ENCODE data around the gene MCC.

The MCC gene

DNA sequence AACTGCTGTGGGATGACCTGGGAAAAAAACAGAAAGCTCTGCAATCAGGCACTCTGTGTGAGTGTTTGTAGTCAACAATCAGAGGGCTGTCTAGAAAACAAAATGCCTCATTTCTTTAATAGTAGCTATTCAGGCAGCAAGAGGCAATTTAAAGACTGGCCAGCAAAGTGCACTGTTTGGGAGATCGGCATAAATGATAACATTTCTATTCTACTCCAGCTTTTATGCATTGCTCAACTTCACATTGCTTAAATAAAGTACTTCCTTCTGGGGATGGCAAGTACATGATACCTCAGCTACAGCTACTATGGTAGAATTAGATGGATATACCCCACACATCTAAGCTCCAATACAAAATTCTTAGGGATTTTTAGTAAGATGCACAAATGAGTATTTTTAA, 318.5 kb downstream of the MCC start:
- DNase-seq (ENCODE audit: low spot score in 2 of 2) = no peak
- Mint-ChIP-seq H3K36me3 (ENCODE audit: insufficient read depth) (no peaks in the 10 kb centered on the region), H3K27ac (ENCODE audit: low read depth) (no peak overlapping the region), H3K4me3 (no peak overlapping the region), H3K4me1 (no peaks in the 10 kb centered on the region), H3K27me3 (peaks cover 66% of the 10 kb centered on the region), H3K9me3 (no peaks in the 10 kb centered on the region)
- no peak for ATAC-seq (replicated peaks; ENCODE audit: extremely low read depth, poor library complexity, severe bottlenecking)

DNA sequence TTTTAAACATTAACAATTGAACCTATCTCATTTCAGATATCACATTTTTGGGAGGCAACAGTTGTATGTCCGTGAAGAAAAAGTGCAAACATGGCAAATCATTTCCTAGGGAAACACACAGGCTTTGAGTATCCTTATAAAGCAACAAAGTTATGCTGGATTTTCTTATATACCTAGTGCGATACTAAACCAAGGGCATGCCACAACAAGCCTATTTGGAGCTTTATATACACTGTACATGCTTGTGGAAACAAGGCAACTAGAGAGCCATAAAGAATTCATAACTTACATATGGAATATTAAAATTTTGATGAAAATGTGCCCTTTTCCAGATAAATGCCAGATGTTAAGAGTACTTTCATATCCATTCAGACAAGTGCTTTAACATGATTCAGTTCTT, 320.3 kb downstream of the MCC start:
- no peak overlapping the region for H3K4me3 Mint-ChIP-seq
- ATAC-seq (replicated peaks; ENCODE audit: extremely low read depth, poor library complexity, severe bottlenecking) (no peak), DNase-seq (ENCODE audit: low spot score in 2 of 2) (no peak)
- peaks cover 72% of the 10 kb centered on the region for H3K27me3 Mint-ChIP-seq
- no peaks in the 10 kb centered on the region for H3K36me3 Mint-ChIP-seq (ENCODE audit: insufficient read depth)
- H3K27ac Mint-ChIP-seq (ENCODE audit: low read depth) = no peak overlapping the region
- no peaks in the 10 kb centered on the region for H3K9me3 Mint-ChIP-seq
- peaks cover under 1% of the 10 kb centered on the region for H3K4me1 Mint-ChIP-seq

DNA sequence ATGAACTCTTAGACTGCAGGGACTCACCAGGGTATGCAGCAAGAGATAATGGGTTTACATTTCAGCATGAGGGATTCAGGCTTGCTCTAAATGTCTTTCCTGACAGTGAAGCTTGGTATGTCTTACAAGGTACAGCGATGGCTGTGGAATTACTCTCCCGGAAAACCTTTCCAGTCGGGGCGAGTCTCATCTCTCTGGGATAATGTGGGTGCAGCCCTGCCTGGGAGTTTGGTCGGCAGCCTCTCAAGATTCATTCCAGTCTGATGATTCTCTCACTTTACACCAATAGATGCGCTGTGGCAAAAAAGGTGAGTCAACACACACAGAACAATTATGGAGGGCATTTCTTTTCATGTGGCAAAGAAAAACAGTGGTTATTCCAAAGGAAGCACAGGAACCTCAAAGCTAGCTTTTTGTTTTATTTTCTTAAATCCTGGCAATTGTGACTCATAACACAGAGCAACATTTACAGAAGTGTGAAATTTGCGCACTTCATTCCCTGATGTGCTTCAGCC, 321.3 kb downstream of the MCC start:
- peaks cover 5% of the 10 kb centered on the region for H3K4me1 Mint-ChIP-seq
- H3K4me3 Mint-ChIP-seq = no peak overlapping the region
- no peak for DNase-seq (ENCODE audit: low spot score in 2 of 2)
- H3K36me3 Mint-ChIP-seq (ENCODE audit: insufficient read depth) = no peaks in the 10 kb centered on the region
- ATAC-seq (replicated peaks; ENCODE audit: extremely low read depth, poor library complexity, severe bottlenecking) = no peak
- no peak overlapping the region for H3K27ac Mint-ChIP-seq (ENCODE audit: low read depth)
- H3K27me3 Mint-ChIP-seq = peaks cover 68% of the 10 kb centered on the region
- no peaks in the 10 kb centered on the region for H3K9me3 Mint-ChIP-seq

DNA sequence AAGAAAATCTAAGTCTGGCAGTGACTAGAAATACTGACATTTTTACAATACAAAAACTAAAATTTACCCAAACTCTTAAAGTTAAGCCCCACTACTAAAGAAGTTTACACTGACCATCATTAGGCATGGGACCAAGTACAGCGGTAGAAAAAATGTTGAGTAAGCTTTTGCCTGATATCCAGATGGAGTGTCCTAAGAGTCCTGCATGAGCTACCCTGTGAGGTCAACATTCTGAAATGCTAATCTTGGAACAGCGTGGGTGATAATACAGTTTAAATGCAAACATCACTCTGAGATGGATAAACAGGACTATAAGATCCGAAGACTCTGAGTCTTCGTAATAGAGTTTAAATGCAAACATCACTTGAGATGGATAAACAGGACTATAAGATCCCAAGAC, 322.0 kb downstream of the MCC start:
- Mint-ChIP-seq H3K4me3 (no peak overlapping the region), H3K27ac (ENCODE audit: low read depth) (no peak overlapping the region), H3K9me3 (no peaks in the 10 kb centered on the region), H3K27me3 (peaks cover 63% of the 10 kb centered on the region), H3K36me3 (ENCODE audit: insufficient read depth) (no peaks in the 10 kb centered on the region), H3K4me1 (peaks cover 5% of the 10 kb centered on the region)
- ATAC-seq (replicated peaks; ENCODE audit: extremely low read depth, poor library complexity, severe bottlenecking) = no peak
- DNase-seq (ENCODE audit: low spot score in 2 of 2) = no peak

DNA sequence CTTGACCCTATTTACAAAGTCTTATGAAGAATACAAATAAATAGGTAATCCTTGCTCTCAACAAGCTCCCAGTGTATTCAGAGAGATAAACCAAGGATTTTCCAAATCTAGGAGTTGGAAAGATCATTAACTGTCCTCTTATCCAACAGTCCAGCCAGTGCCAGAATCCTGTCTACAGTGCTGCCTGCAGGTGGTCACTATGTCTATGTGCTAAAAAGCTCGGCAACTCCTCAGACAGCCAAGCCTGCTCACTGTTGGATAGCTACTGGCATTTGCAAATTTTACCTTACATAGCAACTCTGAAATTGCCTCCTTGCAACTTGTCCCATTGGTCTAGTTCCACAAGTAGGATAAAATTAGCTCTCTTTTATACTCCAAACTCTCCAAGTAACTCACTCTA, 324.2 kb downstream of the MCC start:
- ATAC-seq (replicated peaks; ENCODE audit: extremely low read depth, poor library complexity, severe bottlenecking) (no peak), DNase-seq (ENCODE audit: low spot score in 2 of 2) (no peak)
- H3K4me3 Mint-ChIP-seq = no peak overlapping the region
- no peaks in the 10 kb centered on the region for H3K36me3 Mint-ChIP-seq (ENCODE audit: insufficient read depth)
- no peak overlapping the region for H3K27ac Mint-ChIP-seq (ENCODE audit: low read depth)
- peaks cover 47% of the 10 kb centered on the region for H3K27me3 Mint-ChIP-seq
- H3K9me3 Mint-ChIP-seq = no peaks in the 10 kb centered on the region
- peaks cover 5% of the 10 kb centered on the region for H3K4me1 Mint-ChIP-seq

DNA sequence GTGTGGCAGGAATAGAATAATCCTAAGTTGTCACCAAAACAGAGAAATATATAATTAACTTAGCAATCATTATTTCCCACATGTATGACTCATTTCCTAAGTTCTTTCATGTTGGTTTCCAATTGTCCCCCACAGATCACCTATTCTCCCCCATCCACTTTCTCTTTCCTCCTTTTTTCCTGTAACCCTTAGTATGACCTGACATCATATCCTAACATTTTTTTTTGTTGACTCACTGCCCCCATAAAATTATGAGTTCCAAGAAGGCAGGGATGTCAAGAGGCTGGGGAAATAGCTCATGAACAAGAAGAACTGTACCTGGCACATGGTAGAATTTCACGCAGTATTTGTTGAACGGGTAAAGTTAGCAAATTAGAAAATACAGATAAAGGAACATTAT, 324.9 kb downstream of the MCC start:
- Mint-ChIP-seq H3K36me3 (ENCODE audit: insufficient read depth) (no peaks in the 10 kb centered on the region), H3K4me1 (peaks cover 5% of the 10 kb centered on the region), H3K9me3 (no peaks in the 10 kb centered on the region), H3K27me3 (peaks cover 40% of the 10 kb centered on the region), H3K4me3 (no peak overlapping the region), H3K27ac (ENCODE audit: low read depth) (no peak overlapping the region)
- ATAC-seq (replicated peaks; ENCODE audit: extremely low read depth, poor library complexity, severe bottlenecking) (no peak), DNase-seq (ENCODE audit: low spot score in 2 of 2) (no peak)

DNA sequence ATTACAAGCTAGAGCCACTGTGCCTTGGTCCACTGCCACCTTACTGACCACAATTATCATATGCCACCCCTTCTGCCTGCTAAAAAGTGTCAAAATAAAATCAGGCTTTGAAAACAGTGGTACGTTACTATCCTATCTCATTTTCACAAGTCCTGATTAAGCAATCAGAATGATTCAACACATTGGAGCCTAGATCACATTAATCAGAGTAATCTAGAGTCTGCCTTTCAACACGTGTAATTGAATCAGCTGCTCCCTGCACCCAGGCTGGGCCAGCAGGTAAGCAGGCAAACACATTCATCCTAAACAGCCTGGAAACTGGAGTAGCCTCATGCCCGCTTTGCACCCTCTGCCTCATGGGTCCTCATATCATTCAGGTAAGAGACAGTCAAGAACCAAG, 325.5 kb downstream of the MCC start:
- no peaks in the 10 kb centered on the region for H3K36me3 Mint-ChIP-seq (ENCODE audit: insufficient read depth)
- no peaks in the 10 kb centered on the region for H3K9me3 Mint-ChIP-seq
- no peak for DNase-seq (ENCODE audit: low spot score in 2 of 2)
- H3K4me3 Mint-ChIP-seq = no peak overlapping the region
- peaks cover 37% of the 10 kb centered on the region for H3K27me3 Mint-ChIP-seq
- no peak overlapping the region for H3K27ac Mint-ChIP-seq (ENCODE audit: low read depth)
- ATAC-seq (replicated peaks; ENCODE audit: extremely low read depth, poor library complexity, severe bottlenecking) = no peak
- peaks cover 5% of the 10 kb centered on the region for H3K4me1 Mint-ChIP-seq

DNA sequence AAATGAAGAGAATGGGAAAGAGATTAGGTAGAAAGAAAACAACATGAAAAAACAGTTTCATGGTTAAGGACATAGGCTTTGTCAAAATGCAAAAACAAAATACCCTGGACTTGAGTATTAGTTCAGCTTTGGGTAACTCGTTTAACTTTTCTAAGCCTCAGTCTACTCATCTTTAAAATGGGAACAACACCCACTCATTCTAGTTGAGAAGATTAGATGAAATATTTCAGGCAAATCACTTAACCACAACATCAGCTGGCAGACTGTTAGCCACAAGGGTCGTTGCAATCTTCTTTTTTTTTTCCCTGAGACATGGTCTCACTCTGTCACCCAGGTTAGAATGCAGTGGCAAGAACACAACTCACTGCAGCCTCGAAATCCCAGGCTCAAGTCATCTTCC, 326.0 kb downstream of the MCC start:
- H3K9me3 Mint-ChIP-seq = no peaks in the 10 kb centered on the region
- no peak overlapping the region for H3K4me3 Mint-ChIP-seq
- H3K27ac Mint-ChIP-seq (ENCODE audit: low read depth) = no peak overlapping the region
- H3K36me3 Mint-ChIP-seq (ENCODE audit: insufficient read depth) = no peaks in the 10 kb centered on the region
- ATAC-seq (replicated peaks; ENCODE audit: extremely low read depth, poor library complexity, severe bottlenecking) (no peak), DNase-seq (ENCODE audit: low spot score in 2 of 2) (no peak)
- peaks cover 35% of the 10 kb centered on the region for H3K27me3 Mint-ChIP-seq
- H3K4me1 Mint-ChIP-seq = peaks cover 5% of the 10 kb centered on the region

DNA sequence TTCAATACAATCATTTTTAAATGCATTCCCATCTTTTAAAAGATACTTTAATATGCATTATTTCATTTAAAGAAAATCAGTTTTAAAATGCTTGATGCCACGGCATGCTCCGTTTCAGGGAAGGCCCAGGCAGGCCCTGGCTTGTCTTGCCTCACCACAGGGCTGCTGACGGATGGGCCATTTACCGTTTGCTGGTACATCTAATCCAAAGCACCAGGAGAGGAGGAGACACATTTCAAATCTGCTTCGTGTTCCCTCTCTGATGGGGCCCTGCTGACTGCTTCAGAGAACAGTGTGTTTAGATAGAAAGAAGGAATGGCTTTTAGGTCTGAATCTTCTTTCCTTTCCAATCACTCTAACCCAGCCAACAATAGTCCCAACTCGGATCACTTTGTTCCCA, 326.4 kb downstream of the MCC start:
- no peak overlapping the region for H3K27ac Mint-ChIP-seq (ENCODE audit: low read depth)
- DNase-seq (ENCODE audit: low spot score in 2 of 2) (no peak), ATAC-seq (replicated peaks; ENCODE audit: extremely low read depth, poor library complexity, severe bottlenecking) (no peak)
- no peak overlapping the region for H3K4me3 Mint-ChIP-seq
- peaks cover 5% of the 10 kb centered on the region for H3K4me1 Mint-ChIP-seq
- H3K9me3 Mint-ChIP-seq = no peaks in the 10 kb centered on the region
- no peaks in the 10 kb centered on the region for H3K36me3 Mint-ChIP-seq (ENCODE audit: insufficient read depth)
- H3K27me3 Mint-ChIP-seq = peaks cover 31% of the 10 kb centered on the region

DNA sequence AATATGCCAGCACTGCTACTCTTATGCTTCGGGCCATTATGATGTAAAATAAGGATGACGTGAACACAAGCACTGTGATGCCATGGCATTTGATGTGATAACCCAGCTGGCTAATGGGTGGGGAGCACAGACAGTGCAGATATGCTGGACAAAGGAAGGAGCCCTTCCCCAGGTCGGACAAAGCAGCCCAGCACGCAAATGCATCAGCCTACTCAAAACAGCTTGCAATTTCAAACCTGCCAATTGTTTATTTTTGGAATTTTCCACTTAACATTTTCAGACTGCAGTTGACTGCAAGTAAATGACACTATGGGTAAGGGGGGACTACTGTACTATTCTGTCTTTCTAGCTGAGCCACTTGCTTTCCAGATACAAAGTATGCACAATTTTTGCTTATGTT, 330.4 kb downstream of the MCC start:
- Mint-ChIP-seq H3K36me3 (ENCODE audit: insufficient read depth) (no peaks in the 10 kb centered on the region), H3K9me3 (no peaks in the 10 kb centered on the region), H3K4me1 (peaks cover 3% of the 10 kb centered on the region), H3K27me3 (peaks cover 6% of the 10 kb centered on the region), H3K4me3 (no peak overlapping the region), H3K27ac (ENCODE audit: low read depth) (no peak overlapping the region)
- DNase-seq (ENCODE audit: low spot score in 2 of 2) = no peak
- no peak for ATAC-seq (replicated peaks; ENCODE audit: extremely low read depth, poor library complexity, severe bottlenecking)

DNA sequence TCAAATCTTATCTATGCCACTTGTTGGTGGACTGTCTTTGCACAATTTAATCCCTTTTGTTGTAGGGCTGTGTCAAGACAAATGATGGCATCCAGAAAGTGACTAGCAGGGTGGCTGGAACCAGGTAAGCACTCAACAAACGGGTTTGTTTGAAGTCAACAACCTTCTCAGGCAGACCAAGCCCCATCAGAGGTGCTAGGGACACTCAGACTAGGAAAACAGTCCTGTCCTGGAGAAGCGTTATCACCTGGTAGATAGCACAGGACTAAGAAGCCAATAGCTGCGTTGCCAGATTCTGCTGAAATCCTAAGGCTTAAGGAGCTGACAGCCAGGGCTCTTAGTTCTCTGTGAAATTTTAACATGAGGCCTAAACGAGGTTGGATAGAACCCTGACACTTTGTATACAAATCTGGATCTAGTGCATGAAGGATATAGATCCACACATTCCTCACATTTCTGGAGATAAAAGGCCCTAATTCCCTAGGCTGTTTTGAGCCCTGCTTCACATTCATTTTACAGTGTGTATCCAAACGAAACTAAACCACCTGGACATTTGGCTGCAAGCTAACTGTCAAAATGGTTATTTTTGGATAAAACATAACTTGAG, 331.9 kb downstream of the MCC start:
- no peak overlapping the region for H3K27ac Mint-ChIP-seq (ENCODE audit: low read depth)
- H3K36me3 Mint-ChIP-seq (ENCODE audit: insufficient read depth) = no peaks in the 10 kb centered on the region
- H3K4me3 Mint-ChIP-seq = no peak overlapping the region
- no peaks in the 10 kb centered on the region for H3K4me1 Mint-ChIP-seq
- no peaks in the 10 kb centered on the region for H3K9me3 Mint-ChIP-seq
- DNase-seq (ENCODE audit: low spot score in 2 of 2) = no peak
- no peak for ATAC-seq (replicated peaks; ENCODE audit: extremely low read depth, poor library complexity, severe bottlenecking)
- no peaks in the 10 kb centered on the region for H3K27me3 Mint-ChIP-seq

DNA sequence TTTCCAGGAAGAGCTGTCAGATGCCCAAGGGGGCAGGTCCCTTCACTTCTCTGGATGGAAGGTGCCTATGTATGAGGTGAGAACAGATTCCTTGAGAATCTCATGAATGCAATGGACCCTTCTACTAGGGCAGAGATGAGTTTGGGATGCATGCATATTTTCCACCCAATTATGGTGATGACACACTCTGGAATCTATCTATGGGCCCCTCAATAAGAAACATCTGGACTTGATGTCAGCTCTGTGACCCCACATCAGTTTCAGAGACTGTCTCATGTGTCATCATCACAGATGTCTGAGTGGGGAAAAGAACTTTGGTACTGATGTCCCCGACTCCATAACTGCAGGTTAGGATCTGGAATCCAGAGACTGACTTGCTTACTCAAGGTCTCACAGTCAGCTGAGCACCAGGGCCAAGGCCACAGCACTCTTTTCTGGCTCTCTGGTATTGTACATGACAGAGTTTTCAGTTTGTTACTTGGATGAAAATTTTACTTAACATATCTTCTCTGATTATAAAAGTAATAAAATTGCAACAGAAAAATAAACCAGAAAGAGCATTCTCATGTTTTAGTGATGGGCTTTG, 334.6 kb downstream of the MCC start:
- Mint-ChIP-seq H3K27me3 (peaks cover 6% of the 10 kb centered on the region), H3K9me3 (no peaks in the 10 kb centered on the region), H3K27ac (ENCODE audit: low read depth) (no peak overlapping the region), H3K4me3 (no peak overlapping the region), H3K36me3 (ENCODE audit: insufficient read depth) (no peaks in the 10 kb centered on the region), H3K4me1 (no peaks in the 10 kb centered on the region)
- ATAC-seq (replicated peaks; ENCODE audit: extremely low read depth, poor library complexity, severe bottlenecking) (no peak), DNase-seq (ENCODE audit: low spot score in 2 of 2) (no peak)

DNA sequence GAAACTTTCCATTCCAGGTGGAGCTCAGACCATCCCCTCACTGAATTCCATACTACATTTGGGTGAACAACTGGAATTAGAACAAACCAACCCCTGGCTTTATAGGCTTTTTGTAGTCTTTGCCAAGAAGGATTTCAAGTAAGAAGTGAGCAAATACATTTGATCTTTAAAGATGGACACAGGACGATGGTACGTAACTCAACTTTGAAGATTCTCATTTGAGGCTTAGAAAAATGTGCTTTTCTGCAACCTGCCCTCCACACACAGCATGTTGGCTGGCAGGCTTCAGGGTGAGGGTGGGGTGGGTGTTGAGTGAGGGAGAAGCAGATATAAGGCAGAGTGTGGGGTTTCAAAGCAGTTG, 335.9 kb downstream of the MCC start:
- DNase-seq (ENCODE audit: low spot score in 2 of 2) (no peak), ATAC-seq (replicated peaks; ENCODE audit: extremely low read depth, poor library complexity, severe bottlenecking) (no peak)
- Mint-ChIP-seq H3K27ac (ENCODE audit: low read depth) (no peak overlapping the region), H3K4me1 (no peaks in the 10 kb centered on the region), H3K9me3 (no peaks in the 10 kb centered on the region), H3K27me3 (peaks cover 6% of the 10 kb centered on the region), H3K36me3 (ENCODE audit: insufficient read depth) (no peaks in the 10 kb centered on the region), H3K4me3 (no peak overlapping the region)

Measured in central memory CD8-positive, alpha-beta T cell (primary cell).